ENCODE measurements around the gene ALDH3A1.
A peak's percentile ranks its signal among the peaks of the same experiment; 100 is the strongest.

The ALDH3A1 gene

GRCh38 chr17:19759568-19760549, 11.8 kb upstream of the ALDH3A1 start:
- no peak for DNase-seq

GRCh38 chr17:19757536-19758180, 9.6 kb upstream of the ALDH3A1 start:
- DNase-seq = no peak

- DNase-seq = no peak
These were observed 8.4 kb upstream of the ALDH3A1 start for GRCh38 chr17:19756546-19756945.

DNA sequence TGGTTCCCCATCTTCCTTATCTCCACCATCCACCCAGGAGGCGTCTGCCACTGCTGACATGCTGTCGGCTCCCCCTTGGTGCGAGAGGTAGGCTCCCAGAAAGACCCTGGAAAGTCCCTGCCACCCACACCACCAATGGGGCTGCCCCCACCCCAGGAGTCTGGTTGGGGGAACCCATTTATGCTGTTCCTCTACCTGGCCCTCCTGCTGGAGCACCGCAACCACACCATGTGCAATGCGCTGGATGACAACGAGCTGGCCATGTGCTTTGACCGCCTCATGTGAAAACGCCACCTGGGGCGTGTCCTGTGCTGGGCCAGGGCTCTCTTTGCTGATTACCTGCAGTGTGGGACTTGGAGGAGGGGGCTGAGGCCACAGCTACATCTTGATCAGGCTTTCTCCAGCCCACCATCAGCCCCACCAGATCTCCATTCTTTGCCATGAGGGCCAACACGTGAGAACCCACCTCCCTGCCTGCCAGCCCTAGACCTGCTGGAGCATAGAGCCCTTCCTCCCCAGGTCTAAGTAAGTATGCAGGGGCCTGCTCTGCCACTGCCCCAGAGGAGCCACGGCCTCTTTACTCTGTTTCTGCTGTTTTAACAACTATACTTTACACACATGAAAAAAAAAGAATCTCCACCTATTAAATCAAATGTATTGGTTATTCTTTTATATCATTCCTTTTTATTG, 7.9 kb upstream of the ALDH3A1 start:
- no peak for DNase-seq

DNA sequence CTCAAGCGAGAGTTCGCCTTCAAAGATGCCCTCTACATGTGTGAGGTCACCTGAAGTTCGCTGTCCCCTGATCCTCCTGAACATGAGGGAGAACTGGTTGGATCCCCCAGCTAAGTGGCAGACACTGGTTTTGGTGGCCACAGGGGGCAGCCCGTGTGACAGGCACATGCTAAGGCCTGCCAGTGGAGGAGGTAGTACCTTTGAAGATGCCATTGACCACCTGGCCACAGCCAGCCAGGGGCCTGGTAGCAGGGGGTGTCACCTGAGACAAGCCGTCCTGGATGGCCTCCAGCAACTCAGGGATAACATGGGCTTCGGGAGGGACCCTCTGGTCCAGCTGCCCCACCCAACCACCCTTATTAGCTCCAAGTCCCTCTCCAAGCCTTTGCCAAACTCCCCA, 7.3 kb upstream of the ALDH3A1 start:
- DNase-seq = no peak

DNA sequence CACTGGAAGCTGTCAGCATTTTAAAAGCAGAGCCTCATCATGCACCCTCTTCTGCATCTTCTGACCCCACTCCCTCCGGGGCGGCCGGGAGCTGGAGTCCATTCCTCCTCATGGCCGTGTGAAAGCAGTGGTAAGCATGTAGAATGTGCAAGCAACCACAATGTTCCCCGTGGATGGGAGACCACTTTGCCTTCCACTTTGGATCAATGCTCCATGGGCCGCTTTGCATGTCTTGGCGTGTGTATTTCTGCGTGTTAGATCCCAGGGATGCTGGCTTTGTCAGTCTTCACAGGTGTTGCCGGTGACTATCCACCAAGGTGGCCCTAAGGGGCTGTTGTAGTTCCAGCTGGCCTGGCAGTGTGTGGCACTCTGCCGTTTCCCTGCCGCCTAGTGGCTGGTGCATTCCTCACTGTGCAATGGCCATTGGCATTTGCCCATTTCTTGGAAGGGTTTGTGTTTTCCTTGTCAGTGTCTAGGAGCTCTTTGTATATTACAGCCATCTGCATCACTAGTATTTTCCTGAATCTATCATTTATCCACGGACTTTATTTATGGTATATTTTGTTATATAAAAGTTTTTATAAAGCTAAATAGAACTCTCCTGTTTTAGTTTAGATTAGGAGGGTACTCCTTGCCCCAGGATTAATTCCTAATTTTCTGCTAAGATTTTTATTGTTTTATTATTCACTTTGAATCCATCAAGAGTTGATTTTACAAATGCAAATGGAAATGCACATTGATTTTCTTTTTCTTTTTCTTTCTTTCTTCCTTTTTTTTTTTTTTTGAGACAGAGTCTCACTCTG, 5.8 kb upstream of the ALDH3A1 start:
- DNase-seq = no peak

- DNase-seq = no peak
These were observed 5.0 kb upstream of the ALDH3A1 start for GRCh38 chr17:19753051-19753509.

DNA sequence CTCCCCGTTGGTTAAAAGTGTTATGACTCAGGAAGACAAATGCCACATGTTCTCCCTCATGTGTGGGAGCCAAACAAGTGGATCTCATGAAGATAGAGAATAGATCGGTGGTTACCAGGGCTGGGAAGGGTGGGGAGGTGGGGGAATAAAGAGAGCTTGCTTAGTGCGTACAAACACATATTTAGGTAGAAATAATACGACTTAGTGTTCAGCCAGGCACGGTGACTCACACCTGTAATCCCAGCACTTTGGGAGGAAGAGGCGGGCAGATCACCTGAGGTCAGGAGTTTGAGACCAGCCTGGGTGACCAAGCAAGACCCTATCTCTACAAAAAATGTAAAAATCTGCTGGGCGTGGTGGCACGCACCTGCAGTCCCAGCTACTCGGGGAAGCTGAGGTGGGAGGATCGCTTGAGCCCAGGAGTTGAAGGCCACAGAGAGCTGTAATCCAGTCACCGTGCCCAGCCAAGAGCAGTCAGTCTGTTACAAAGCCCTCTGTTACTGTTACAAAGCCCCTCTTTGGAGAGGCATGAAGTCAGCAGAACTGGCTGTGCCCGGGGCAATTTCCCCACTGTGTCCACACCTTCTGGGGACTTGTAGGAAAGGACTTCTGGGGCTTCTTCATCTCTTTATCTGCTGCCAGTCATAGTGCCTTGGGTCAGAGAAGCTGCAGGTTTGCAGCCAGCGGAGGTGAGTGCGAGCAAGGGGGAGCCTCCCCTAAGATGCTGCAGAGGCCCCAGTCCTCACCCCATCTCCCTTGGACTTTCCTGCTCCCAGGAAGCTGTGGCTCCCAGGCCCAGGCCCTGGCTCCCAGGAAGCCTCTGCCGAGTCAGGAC, 4.3 kb upstream of the ALDH3A1 start:
- DNase-seq = no peak

DNA sequence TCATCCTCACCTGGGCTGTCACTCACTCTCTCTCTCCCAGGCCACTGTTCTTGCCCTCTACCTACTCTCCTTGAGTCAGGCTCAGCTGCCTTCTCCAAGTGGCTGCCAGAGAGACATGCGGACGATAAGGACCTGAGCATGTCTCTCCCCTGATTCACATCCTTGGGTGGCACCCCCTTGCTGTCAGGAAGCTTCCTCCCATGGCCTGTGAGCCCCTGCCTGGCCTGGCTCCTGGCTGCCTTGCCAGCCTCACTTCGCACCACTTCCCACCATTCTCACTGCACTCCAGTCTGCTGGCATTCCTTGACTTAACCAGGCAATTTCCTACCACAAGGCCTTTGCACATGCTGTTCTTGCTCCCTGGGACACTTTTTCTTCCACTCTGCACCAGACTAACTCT, 2.7 kb upstream of the ALDH3A1 start:
- DNase-seq = no peak

DNA sequence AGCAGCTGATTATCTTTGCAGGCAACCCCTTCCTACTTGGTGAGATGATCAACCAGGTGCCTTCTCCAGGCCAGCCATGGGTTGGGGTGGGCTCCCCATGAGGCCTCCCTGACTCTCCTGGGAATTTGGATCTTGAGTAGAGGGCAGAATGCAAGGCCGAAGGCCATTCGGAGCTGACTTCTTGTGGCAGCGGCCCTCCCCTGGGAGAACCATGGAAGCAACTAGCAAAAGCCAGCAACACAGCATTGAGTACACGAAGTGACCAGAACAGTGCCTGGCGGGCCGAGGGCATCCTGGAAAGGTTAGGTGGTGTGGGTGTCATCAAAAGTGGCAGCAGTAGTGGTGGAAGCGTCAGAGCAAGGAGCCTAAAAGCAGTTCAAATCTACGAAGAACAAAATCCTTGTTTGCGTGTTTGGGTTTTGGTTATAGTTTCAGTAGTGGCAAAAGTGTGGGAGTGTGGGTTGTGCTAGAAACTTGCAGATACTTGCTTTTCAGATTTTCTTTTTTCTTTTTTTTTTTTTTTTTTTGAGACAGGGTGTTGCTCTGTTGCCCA, 2.0 kb upstream of the ALDH3A1 start:
- DNase-seq = no peak

GRCh38 chr17:19748807-19749193, 702 bp upstream of the ALDH3A1 start:
- DNase-seq = no peak

- DNase-seq = no peak
These were observed 859 bp downstream of the ALDH3A1 start for GRCh38 chr17:19747159-19747719.

- no peak for DNase-seq
These were observed 1.6 kb downstream of the ALDH3A1 start for GRCh38 chr17:19746517-19746916.

DNA sequence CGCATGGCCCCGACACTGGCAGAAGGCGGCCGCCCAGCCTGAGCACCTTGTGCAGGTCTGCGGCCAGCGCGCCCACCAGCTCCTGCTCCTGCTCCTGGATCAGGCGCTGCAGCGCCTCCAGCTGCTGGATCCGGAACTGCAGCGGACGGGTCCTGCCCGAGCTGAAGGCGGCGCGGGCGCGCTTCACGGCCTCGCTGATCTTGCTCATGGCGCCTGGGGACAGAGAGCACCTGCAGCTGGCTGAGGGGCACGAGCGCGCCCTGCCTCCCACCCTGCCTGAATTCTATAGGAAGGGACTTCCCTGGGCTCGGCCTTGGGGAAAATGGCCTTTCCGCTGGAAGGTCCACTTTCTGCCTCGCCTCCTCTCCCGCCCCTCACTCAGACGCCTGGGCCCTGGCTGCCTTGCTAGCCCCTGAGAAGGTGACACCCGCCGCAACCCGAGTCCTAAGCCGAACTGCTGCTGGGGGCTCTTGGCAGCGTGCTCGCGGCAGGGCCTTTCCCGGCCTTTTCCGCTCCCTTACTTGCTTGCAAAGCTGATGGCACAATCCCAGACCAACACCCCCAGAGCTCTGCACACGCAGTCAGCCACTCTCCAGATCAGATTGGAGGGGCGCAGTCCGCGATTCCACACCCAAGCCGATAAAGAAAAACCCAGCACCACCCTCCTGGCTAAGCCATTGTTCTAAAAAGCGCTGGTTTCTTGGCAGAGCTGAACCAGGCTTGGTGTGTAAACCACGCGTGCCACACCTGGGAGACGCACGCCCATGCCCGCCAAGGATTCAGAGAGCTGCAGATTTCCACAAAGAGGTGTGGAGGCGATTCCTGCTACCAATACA, 3.0 kb downstream of the ALDH3A1 start:
- peak; percentile 7 to 13 for DNase-seq

DNA sequence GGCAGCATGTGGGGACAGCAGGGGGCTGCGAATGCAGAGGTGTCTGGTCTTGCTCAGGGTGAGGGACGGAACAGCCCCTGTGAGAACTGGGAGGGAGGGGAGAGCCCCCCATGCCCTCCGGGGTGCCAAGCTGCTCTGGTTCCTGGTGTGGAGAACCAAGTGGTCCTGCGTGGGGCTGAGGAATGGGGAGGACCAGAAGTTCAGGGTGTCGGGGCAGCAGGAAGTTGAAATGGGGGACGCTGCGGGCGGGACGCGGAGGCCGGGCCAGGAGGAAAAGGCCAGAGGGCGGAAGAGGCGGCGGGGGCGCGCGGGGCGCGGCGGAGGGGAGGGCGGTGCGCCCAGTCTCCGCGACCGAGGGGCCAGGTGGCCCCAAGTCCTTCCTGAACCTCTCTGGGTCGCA, 3.6 kb downstream of the ALDH3A1 start:
- DNase-seq = no peak

- DNase-seq = no peak
These were observed 4.7 kb downstream of the ALDH3A1 start for GRCh38 chr17:19743101-19744100.

DNA sequence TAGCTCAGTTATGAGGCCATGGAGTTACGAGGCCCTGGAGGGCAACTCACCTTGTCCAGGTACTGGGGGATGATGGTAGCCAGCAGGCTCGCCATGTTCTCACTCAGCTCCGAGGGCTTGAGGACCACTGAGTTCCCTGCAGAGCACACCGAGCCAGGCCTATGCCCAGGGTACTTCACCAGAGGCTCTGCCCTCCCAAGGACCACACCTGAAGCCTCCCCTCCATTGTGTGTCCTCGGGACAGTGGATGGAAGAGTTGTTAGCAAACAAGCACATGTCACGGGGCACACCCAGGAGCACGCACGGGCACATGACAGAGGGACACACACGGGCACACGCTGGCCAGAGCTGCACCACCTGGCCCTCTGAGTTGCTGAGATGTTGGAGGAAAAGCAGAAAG, 5.6 kb downstream of the ALDH3A1 start:
- no peak for DNase-seq

GRCh38 chr17:19741832-19742457, 6.2 kb downstream of the ALDH3A1 start:
- DNase-seq = no peak
